Type B pancreatic cell (in vitro differentiated cells): Measurements from ENCODE around the gene EN2. TPM values are rescaled to one million over a fixed set of nuclear protein-coding genes. Genes with fewer than 3 reads are reported as not detected.

Experiments
- DNase-seq: peaks from one replicate; pipeline ENCODE4 v3.0.0; 2021; ENCODE audit warnings: mixed read lengths; ENCODE audit not compliant: unreplicated experiment; ENCODE audit errors: extremely low spot score
- H3K27ac Mint-ChIP-seq: 2 replicates; pipeline ENCODE4 v1.8.0; 2021; ENCODE audit warnings: mild to moderate bottlenecking, mixed read lengths
- H3K27me3 Mint-ChIP-seq: 2 replicates; pipeline ENCODE4 v1.8.0; 2021; ENCODE audit warnings: mixed read lengths
- H3K36me3 Mint-ChIP-seq: 2 replicates; pipeline ENCODE4 v1.8.0; 2021; ENCODE audit warnings: mixed read lengths
- H3K4me1 Mint-ChIP-seq: one replicate; pipeline ENCODE4 v1.8.0; 2021; ENCODE audit warnings: mixed read lengths; ENCODE audit not compliant: unreplicated experiment
- H3K4me3 Mint-ChIP-seq: 2 replicates; pipeline ENCODE4 v1.8.0; 2021; ENCODE audit warnings: mild to moderate bottlenecking, mixed read lengths
- H3K9me3 Mint-ChIP-seq: 2 replicates; pipeline ENCODE4 v1.8.0; 2021; ENCODE audit warnings: mixed read lengths
- CTCF ChIP-seq: fragments of 200-600 bp; sonication (generic); conservative IDR thresholded peaks from 2 replicates; pipeline ENCODE4 v1.5.0; 2021; ENCODE audit warnings: antibody characterized with exemption, mild to moderate bottlenecking
- total RNA-seq: library from RNA; stranded (reverse); gene quantifications from 2 replicates; pipeline ENCODE4 v1.2.1, GENCODE V29; 2021; ENCODE audit warnings: low replicate concordance

Gene EN2
- total RNA-seq, 1 donor from 2014 or later = 0.94 TPM

DNA sequence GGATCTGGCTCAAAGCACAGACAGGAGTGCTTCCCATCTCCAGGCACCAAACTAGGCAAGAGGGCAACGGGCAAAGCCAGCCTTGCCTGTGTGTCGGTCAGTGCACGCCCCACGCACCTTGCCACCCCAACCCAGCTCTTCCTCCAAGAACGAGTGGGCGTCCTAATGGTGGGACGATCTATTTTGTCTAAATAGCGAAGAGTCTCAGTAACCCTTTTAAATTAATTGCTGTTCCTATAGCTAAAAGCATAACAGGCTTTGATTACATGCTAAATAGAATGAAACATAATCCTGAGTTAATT lies 12.2 kb downstream of the EN2 start:
- no peak for TF ChIP-seq CTCF
- Mint-ChIP-seq H3K36me3 (no peaks in the 10 kb centered on the region), H3K27me3 (peaks cover 97% of the 10 kb centered on the region), H3K4me1 (peaks cover 13% of the 10 kb centered on the region), H3K4me3 (no peak overlapping the region), H3K27ac (no peak overlapping the region), H3K9me3 (no peaks in the 10 kb centered on the region)
- DNase-seq = no peak

GRCh38 chr7:155470686-155471638 lies 13.0 kb downstream of the EN2 start:
- Mint-ChIP-seq H3K4me1 (peaks cover 13% of the 10 kb centered on the region), H3K36me3 (no peaks in the 10 kb centered on the region), H3K27me3 (peaks cover 97% of the 10 kb centered on the region), H3K9me3 (no peaks in the 10 kb centered on the region), H3K4me3 (peak overlapping the region; percentile 37), H3K27ac (peak overlapping the region; percentile 55)
- DNase-seq = no peak
- TF ChIP-seq CTCF = no peak

GRCh38 chr7:155471718-155472117 lies 13.8 kb downstream of the EN2 start:
- peaks cover 97% of the 10 kb centered on the region for H3K27me3 Mint-ChIP-seq
- no peaks in the 10 kb centered on the region for H3K36me3 Mint-ChIP-seq
- TF ChIP-seq CTCF = no peak
- DNase-seq = no peak
- no peak overlapping the region for H3K27ac Mint-ChIP-seq
- H3K4me1 Mint-ChIP-seq = peaks cover 13% of the 10 kb centered on the region
- no peaks in the 10 kb centered on the region for H3K9me3 Mint-ChIP-seq
- no peak overlapping the region for H3K4me3 Mint-ChIP-seq

DNA sequence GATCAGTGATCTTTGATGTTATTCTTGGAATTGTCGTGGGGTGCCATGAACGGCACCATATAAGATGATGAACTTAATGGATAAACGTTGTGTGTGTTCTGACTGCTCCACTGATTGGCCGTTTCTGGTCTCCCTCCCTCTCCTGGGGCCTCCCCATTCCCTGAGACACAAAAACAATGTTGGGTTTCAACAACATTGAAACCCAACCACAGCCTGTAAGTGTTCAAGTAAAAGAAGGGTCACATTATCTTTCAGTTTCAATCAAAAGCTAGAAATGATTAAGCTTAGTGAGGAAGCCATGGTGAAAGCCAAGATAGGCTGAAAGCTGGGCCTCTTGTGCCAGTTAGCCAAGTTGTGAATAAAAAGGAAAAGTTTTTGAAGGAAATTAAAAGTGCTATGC lies 19.5 kb downstream of the EN2 start:
- TF ChIP-seq CTCF = no peak
- H3K27ac Mint-ChIP-seq = no peak overlapping the region
- no peak overlapping the region for H3K4me3 Mint-ChIP-seq
- H3K27me3 Mint-ChIP-seq = peaks cover 90% of the 10 kb centered on the region
- no peak for DNase-seq
- peaks cover 4% of the 10 kb centered on the region for H3K4me1 Mint-ChIP-seq
- no peaks in the 10 kb centered on the region for H3K9me3 Mint-ChIP-seq
- peaks cover 3% of the 10 kb centered on the region for H3K36me3 Mint-ChIP-seq

DNA sequence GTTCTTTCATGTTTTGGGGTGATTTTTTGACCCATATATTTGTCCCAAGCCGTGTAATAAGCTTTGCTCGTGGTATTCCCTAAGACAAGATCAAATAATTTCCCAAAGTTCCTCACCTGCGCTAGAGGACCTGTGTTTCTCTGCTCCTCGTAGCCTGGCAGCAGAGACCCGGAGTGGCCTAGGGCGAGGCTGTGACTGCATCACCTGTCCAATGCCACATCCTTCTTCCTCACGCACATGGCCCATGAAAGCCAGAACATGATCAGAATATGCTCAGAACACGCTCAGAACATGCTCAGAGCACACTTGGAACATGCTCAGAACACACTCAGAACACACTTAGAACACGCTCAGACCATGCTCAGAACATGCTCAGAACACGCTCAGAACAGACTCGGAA lies 23.8 kb downstream of the EN2 start:
- H3K36me3 Mint-ChIP-seq = peaks cover 3% of the 10 kb centered on the region
- H3K27me3 Mint-ChIP-seq = peaks cover 81% of the 10 kb centered on the region
- H3K4me1 Mint-ChIP-seq = no peaks in the 10 kb centered on the region
- no peak for DNase-seq
- no peaks in the 10 kb centered on the region for H3K9me3 Mint-ChIP-seq
- no peak for TF ChIP-seq CTCF
- H3K4me3 Mint-ChIP-seq = no peak overlapping the region
- H3K27ac Mint-ChIP-seq = no peak overlapping the region
